Stimulated activated CD8-positive, alpha-beta memory T cell treated with anti-CD3 and anti-CD28 coated beads, Interleukin-12 subunit alpha, Interleukin-12 subunit beta, amount 100 ng/mL, for 24 hours (primary cell): ENCODE measurements around the gene FRYL.
"Not testable (repeated sequence)": the region's sequence is repeated elsewhere in the genome, so short reads cannot be mapped to it uniquely, and the experiment has no call there.

ENCODE experiments used
- DNase-seq: peaks from one replicate; pipeline ENCODE4 v3.0.0-alpha.2; 2020; ENCODE audit errors: extremely low read depth

Gene FRYL

GRCh38 chr4:48779998-48780864 lies at the start of gene FRYL:
Gene FRYL (minus strand): TSS chr4:48780279. CDS start chr4:48634410, 145,869 bp downstream.
- peak; percentile 96 for DNase-seq

GRCh38 chr4:48827622-48828021 lies 47.5 kb upstream of the FRYL start:
- no peak for DNase-seq

GRCh38 chr4:48821431-48821830 lies 41.4 kb upstream of the FRYL start:
- DNase-seq = not testable (repeated sequence)

GRCh38 chr4:48816971-48817370 lies 36.9 kb upstream of the FRYL start:
- no peak for DNase-seq

DNA sequence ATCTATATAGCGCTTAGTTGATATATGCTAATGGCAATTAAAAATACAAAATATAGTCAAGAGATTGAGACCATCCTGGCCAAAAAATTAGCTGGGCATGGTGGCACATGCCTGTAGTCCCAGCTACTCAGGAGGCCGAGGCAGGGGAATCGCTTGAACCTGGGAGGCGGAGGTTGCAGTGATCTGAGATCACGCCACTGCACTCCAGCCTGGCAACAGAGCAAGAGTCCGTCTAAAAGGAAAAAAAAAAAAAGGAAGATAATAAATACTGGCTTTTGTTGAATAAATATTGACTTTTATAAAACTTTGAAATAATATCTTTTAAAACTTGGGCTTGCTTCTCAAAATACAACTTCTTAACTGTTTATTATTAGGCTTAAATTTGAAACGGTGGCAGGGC lies 36.2 kb upstream of the FRYL start:
- not testable (repeated sequence) for DNase-seq

- DNase-seq = no peak
Measured at GRCh38 chr4:48815483-48815882, 35.4 kb upstream of the FRYL start.

- no peak for DNase-seq
Measured at GRCh38 chr4:48813964-48814363, 33.9 kb upstream of the FRYL start.

DNA sequence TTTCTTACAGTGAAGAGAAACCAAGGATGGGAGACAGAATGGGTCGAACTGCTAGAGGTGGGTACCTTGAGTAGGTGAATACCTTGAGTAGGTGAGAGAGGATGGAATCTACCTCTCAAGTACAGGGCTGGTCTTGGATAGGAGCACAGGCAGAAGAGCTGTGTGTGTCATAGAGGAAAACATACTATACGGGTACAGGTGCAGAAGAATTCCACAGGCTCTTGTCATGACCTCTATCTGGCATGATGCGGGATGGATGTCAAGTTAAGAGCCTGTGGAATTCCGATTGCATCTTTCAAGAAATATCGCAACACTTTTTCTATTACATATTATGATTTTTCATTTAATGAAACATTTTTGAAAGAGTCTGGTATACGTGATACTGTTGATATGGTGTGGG lies 32.8 kb upstream of the FRYL start:
- no peak for DNase-seq

- no peak for DNase-seq
Measured at GRCh38 chr4:48804584-48805301, 24.7 kb upstream of the FRYL start.

DNA sequence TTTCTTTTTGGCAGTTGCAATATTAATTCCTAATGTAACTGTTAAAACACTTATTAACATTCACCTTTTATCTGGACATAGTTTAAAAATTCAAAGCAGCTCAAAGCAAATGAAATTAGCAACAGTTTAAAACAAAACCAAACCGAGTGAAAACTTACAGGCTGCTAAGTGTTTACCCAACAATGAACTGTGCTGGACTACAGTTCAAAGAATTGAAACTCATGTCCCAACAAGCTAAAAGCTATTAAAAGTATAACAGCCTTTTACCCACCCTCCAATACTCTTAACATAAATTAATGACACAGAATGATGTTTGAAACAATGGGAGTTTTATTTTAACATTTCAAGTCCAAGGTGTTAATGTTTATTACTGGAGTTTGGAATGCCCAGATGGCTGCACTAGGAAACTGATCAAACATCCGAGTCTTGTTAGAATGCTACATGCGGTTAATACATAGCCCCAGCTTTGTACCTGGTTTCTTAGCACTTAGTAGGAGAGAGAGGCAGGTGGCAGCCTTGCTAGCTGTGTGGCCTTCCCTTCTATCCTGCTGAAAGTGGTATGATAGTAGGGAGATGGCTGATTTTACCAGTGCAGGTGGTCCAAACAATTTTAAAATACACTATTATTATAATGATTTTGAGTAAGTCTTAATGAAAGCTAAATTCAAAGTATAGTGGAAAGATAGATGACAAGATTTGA lies 21.1 kb upstream of the FRYL start:
- no peak for DNase-seq

DNA sequence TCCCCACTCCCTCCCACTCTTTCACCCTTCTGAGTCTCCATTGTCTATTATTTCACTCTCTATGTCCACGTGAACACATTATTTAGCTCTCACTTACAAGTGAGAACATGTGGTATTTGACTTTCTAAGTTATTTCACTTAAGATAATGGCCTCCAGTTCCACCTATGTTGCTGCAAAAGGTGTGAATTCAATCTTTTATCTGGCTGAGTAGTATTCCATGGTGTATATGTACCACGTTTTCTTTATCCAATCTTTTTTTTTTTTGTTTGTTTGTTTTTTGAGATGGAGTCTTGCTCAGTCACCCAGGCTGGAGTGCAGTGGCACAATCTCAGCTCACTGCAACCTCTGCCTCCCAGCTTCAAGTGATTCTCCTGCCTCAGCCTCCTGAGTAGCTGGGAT lies 20.1 kb upstream of the FRYL start:
- not testable (repeated sequence) for DNase-seq

- no peak for DNase-seq
Measured at GRCh38 chr4:48799157-48799556, 19.1 kb upstream of the FRYL start.

GRCh38 chr4:48798117-48798516 lies 18.0 kb upstream of the FRYL start:
- DNase-seq = no peak

- no peak for DNase-seq
Measured at GRCh38 chr4:48796927-48797679, 17.0 kb upstream of the FRYL start.

- DNase-seq = no peak
Measured at GRCh38 chr4:48796191-48796926, 16.3 kb upstream of the FRYL start.

DNA sequence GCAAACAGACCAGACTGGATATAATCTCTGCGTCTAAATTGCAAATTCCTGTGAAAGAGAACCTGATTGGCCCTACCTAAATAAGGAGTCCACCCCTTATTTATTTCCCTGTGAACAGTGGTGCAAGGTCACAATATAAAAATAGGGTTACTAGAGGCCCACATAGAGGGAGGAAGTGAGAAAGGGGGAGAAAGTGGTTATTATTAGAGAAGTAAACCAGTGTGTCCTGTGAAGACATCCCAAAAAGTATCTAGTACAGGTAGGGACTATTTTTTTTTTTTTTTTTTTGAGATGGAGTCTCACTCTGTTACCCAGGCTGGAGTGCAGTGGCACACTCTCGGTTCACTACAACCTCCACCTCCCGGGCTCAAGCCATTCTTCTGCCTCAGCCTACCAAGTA lies 15.0 kb upstream of the FRYL start:
- DNase-seq = no peak

GRCh38 chr4:48792348-48793006 lies 12.4 kb upstream of the FRYL start:
- no peak for DNase-seq

DNA sequence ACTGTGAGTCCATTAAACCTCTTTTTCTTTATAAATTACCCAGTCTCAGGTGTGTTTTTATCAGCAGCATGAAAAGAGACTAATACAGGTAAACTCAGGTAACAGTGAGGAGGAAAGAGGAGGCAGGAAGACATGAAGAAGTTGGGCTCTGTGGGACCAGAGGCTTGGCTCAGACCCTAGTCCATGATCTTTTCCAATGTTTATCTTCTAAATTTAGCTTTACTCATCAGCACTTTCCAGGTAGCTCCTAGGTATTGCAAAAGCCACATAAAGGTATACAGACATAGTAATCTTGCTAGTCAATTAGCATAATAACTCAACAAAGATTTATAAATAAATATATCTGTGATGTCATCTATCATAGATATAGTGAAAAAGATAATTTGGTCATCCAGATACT lies 11.2 kb upstream of the FRYL start:
- DNase-seq = no peak

GRCh38 chr4:48790561-48790960 lies 10.5 kb upstream of the FRYL start:
- no peak for DNase-seq

DNA sequence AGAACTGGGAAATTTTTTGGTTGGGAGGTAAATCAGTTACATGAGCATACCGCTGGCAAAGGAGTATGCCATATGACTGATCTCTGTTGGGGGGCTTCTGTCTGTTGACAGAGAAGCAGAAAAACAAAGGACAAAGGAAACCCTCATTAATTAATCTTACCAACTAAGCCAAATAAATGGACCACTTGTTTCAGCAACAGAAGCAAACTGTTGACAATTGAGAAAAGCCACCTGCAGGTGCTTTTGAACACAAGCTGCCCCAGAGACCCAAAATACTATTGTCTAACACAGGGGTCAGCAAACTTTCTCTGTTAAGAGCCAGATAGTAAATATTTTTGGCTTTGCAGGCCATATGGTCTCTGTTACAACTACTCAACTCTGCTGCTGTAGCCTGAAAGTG lies 7.0 kb upstream of the FRYL start:
- no peak for DNase-seq

GRCh38 chr4:48786549-48786948 lies 6.5 kb upstream of the FRYL start:
- DNase-seq = no peak
